Kidney epithelial cell (primary cell): ENCODE data around the gene SRBD1. TPM values are rescaled to one million over a fixed set of nuclear protein-coding genes. Genes with fewer than 3 reads are reported as not detected.
A peak's percentile ranks its signal among the peaks of the same experiment; 100 is the strongest.

Experiments used
- DNase-seq: peaks from one replicate; pipeline ENCODE4 v3.0.0-alpha.2; 2010; ENCODE audit warnings: low read depth
- H3K27me3 ChIP-seq: 2 replicates; pipeline ENCODE4 v1.6.0; 2011; ENCODE audit warnings: low read length; ENCODE audit not compliant: control insufficient read depth, insufficient read depth
- H3K36me3 ChIP-seq: 2 replicates; pipeline ENCODE4 v1.5.1; 2011; ENCODE audit warnings: low read length; ENCODE audit not compliant: control insufficient read depth, insufficient read depth
- H3K4me3 ChIP-seq: 2 replicates; pipeline ENCODE4 v1.5.1; 2011; ENCODE audit warnings: low read depth, mild to moderate bottlenecking, control low read depth, low read length
- CTCF ChIP-seq: IDR thresholded peaks from 2 replicates; pipeline ENCODE4 v1.5.1; 2011; ENCODE audit warnings: mild to moderate bottlenecking, moderate library complexity, low read length, control low read depth, inconsistent platforms; ENCODE audit not compliant: insufficient read depth, poor library complexity, severe bottlenecking
- total RNA-seq: library from RNA; depleted of rRNA; stranded (reverse); fragments of >200 nt; gene quantifications from 2 replicates; pipeline ENCODE4 v1.2.3, GENCODE V29; 2015

Gene SRBD1
- total RNA-seq, 1 donor from 2014 or later: 18.4 TPM

GRCh38 chr2:45468279-45468678 is 142.8 kb downstream of the SRBD1 start:
- no peak for TF ChIP-seq CTCF
- no peak overlapping the region for H3K4me3 ChIP-seq
- H3K27me3 ChIP-seq: no peaks in the 10 kb centered on the region
- DNase-seq: no peak
- no peaks in the 10 kb centered on the region for H3K36me3 ChIP-seq

GRCh38 chr2:45466053-45466452 is 145.0 kb downstream of the SRBD1 start:
- no peaks in the 10 kb centered on the region for H3K36me3 ChIP-seq
- H3K4me3 ChIP-seq: no peak overlapping the region
- DNase-seq: no peak
- no peaks in the 10 kb centered on the region for H3K27me3 ChIP-seq
- TF ChIP-seq CTCF: no peak

- no peak for TF ChIP-seq CTCF
- Histone ChIP-seq H3K4me3 (no peak overlapping the region), H3K27me3 (no peaks in the 10 kb centered on the region), H3K36me3 (no peaks in the 10 kb centered on the region)
- no peak for DNase-seq
Observed at GRCh38 chr2:45460825-45461224, 150.2 kb downstream of the SRBD1 start.

- no peaks in the 10 kb centered on the region for H3K36me3 ChIP-seq
- TF ChIP-seq CTCF: no peak
- no peak for DNase-seq
- H3K27me3 ChIP-seq: no peaks in the 10 kb centered on the region
- H3K4me3 ChIP-seq: no peak overlapping the region
Observed at GRCh38 chr2:45459860-45460259, 151.2 kb downstream of the SRBD1 start.

GRCh38 chr2:45458909-45459563 is 152.0 kb downstream of the SRBD1 start:
- Histone ChIP-seq H3K36me3 (no peaks in the 10 kb centered on the region), H3K4me3 (no peak overlapping the region), H3K27me3 (no peaks in the 10 kb centered on the region)
- peak; percentile 54 for DNase-seq
- no peak for TF ChIP-seq CTCF
